Measurements from ENCODE around the gene ATRX.
"Not testable (repeated sequence)": the region's sequence is repeated elsewhere in the genome, so short reads cannot be mapped to it uniquely, and the experiment has no call there.

DNA sequence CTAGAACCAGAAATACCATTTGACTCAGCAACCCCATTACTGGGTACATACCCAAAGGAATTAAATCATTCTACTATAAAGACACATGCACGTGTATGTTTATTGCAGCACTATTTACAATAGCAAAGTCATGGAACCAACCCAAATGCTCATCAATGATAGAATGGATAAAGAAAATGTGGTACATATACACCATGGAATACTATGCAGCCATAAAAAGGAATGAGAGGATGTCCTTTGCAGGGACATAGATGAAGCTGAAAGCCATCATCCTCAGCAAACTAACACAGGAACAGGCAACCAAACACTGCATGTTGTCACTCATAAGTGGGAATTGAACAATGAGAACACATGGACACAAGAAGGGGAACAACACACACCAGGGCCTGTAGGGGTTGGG lies 285.9 kb downstream of the ATRX start:
- TF ChIP-seq, protein P1, sequence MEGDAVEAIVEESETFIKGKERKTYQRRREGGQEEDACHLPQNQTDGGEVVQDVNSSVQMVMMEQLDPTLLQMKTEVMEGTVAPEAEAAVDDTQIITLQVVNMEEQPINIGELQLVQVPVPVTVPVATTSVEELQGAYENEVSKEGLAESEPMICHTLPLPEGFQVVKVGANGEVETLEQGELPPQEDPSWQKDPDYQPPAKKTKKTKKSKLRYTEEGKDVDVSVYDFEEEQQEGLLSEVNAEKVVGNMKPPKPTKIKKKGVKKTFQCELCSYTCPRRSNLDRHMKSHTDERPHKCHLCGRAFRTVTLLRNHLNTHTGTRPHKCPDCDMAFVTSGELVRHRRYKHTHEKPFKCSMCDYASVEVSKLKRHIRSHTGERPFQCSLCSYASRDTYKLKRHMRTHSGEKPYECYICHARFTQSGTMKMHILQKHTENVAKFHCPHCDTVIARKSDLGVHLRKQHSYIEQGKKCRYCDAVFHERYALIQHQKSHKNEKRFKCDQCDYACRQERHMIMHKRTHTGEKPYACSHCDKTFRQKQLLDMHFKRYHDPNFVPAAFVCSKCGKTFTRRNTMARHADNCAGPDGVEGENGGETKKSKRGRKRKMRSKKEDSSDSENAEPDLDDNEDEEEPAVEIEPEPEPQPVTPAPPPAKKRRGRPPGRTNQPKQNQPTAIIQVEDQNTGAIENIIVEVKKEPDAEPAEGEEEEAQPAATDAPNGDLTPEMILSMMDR (IDR thresholded peaks at IDR 0.05), result not testable (repeated sequence)
- TF ChIP-seq POLR2AphosphoS5, POLR2A (IDR thresholded peaks at IDR 0.05): not testable (repeated sequence)
